Measurements from ENCODE around the gene WDHD1.
"Not testable (repeated sequence)": the region's sequence is repeated elsewhere in the genome, so short reads cannot be mapped to it uniquely, and the experiment has no call there.

The WDHD1 gene

GRCh38 chr14:54947230-54947629 is 79.7 kb downstream of the WDHD1 start:
- no peak for DNase-seq

GRCh38 chr14:54946500-54946899 is 80.4 kb downstream of the WDHD1 start:
- no peak for DNase-seq

GRCh38 chr14:54944737-54945391 is 82.0 kb downstream of the WDHD1 start:
- peak; percentile 17 for DNase-seq

DNA sequence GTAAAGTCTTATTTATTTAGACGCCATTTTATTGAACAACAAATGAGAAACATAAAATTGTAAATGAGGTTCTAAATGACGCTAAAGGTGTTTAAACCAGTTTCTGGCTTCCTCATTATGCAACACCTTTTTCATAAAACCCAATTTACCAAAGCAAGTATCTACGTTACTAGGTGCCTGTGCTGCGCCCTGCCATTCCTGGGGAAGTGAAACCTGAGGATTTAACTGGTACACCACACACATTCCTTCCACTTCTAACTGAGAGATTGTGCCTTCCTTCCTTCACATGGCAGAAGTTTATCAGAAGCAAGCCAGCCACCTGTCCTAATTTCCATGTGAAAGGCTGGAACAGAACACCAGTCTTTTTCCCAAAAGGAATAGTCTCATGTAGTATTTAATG is 84.0 kb downstream of the WDHD1 start:
- no peak for DNase-seq

GRCh38 chr14:54936816-54937215 is 90.1 kb downstream of the WDHD1 start:
- no peak for DNase-seq

DNA sequence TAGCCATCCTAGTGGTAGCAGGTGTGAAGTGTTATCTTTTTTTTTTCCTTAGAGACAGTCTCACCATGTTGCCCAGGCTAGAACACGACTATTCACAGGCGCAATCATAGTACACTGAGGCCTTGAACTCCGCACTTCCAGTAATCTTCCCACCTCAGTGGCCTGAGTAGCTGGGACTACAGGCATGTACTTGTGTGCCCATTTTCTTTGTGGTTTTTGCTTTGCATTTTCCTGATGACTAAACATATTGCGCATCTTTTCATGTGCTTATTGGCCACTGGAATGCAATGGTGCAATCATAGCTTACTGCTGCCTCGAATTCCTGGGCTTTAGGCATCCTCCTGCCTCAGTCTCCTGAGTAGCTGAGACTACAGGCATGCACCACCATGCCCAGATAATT is 90.9 kb downstream of the WDHD1 start:
- no peak for DNase-seq

DNA sequence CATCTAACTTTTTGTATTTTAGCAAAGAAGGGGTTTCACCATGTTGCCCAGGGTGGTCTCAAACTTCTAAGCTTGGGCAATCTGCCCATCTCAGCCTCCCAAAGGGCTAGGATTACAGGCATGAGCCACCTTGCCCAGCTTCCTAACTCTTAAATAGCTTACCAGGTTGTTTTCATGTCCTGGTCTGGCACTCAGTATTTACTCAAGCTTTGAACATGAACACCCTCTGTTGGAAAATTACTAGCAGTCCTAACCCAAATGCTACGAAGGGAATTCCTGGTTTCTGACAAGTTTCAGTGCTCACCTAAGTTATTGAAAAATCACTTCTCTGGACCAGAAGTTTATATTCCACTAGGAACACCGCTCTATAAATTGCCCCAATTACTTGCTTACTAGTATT is 91.8 kb downstream of the WDHD1 start:
- DNase-seq = no peak

- no peak for DNase-seq
These were observed 93.9 kb downstream of the WDHD1 start for GRCh38 chr14:54933006-54933405.

- DNase-seq = no peak
These were observed 95.1 kb downstream of the WDHD1 start for GRCh38 chr14:54931598-54932340.

DNA sequence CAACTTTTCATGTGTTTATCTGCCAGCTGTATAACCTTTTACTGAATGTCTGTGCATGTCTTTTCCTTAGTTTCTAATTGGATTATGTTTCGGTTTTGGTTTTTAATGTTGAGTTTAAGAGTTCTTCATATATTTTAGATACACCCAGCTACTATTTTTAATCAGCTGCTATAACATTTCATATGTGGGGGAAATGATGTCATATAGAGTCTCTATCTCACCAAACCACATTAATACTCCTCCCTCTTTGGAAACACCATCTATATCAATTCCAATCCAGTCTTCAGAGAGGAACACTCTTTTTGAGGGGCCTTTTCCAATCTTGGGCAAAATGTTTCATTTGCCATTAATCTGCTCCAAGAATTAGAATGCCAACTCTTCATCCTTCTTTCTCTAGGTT is 95.8 kb downstream of the WDHD1 start:
- no peak for DNase-seq

DNA sequence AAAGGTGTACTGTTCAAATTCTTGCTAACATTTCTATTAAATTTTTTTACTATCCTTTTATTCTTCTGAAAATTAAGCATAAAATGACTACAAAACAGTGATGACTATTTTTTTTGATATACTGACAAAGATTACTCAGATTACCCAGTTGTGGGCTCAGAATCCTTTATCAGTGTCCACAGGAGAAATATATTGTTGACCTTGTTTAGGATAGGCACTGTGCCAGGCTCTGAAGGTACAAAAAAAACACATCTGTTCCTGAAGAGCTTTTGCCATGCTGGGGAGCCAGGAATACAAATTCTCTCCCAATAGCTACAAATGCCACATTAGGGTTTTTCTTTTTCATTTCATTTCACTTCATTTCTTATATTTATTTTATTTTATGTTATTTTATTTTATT is 97.3 kb downstream of the WDHD1 start:
- no peak for DNase-seq

DNA sequence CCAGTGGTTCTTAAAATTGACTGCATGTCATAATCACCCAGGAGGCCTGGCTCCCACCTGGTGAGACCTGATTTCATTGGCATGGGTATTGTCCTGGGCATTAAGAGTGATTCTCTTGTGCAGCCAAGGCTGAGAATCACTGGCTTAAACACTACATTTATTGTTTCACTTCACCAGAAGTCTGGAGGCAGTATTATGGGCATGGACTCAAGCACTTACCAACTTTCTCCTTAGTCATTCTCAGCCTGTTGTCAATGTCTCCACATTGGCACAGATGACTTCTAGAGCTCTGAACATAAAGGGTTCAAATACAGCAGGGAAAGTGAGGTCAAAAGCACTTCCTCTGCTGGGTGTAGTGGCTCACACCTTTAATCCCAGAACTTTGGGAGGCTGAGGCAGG is 98.7 kb downstream of the WDHD1 start:
- no peak for DNase-seq

GRCh38 chr14:54927551-54927950 is 99.3 kb downstream of the WDHD1 start:
- DNase-seq = no peak

DNA sequence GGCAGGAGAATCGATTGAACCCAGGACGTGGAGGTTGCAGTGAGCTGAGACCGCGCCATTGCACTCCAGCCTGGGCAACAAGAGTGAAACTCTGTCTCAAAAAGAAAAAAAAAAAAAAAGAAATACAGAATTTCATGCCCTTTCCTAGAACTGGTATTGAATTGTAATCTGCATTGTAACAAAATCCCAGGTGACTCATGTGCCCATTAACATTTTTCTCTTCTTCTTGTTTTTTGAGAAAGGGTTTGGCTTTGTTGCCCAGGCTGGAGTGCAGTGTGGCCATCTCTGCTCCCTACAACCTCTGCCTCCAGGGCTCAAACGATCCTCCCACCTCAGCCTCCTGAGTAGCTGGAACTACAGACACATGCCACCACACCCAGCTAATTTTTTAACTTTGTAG is 100.3 kb downstream of the WDHD1 start:
- DNase-seq = not testable (repeated sequence)

GRCh38 chr14:54922598-54922997 is 104.3 kb downstream of the WDHD1 start:
- no peak for DNase-seq

GRCh38 chr14:54920052-54920451 is 106.8 kb downstream of the WDHD1 start:
- DNase-seq = no peak

- no peak for DNase-seq
These were observed 107.6 kb downstream of the WDHD1 start for GRCh38 chr14:54919330-54919729.

- no peak for DNase-seq
These were observed 108.5 kb downstream of the WDHD1 start for GRCh38 chr14:54918427-54918826.

DNA sequence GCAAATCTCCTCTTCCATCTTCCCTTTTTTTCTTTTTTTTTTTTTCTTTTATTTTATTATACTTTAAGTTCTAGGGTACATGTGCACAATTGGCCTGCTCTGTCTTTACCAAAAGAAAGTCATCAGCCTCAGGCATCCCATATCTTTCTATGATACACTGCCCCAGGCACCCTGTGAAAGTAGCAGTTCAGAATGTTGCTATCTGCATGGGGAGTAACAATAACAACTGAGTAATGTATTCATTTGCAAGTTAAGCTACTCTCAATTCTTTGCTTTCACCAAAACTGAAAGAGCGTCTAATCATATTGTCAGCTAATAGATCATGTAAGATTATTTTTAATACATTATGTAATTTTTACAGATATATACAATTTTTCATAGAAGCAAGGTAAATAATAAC is 110.8 kb downstream of the WDHD1 start:
- no peak for DNase-seq

GRCh38 chr14:54909817-54910558 is 116.9 kb downstream of the WDHD1 start:
- DNase-seq = no peak

DNA sequence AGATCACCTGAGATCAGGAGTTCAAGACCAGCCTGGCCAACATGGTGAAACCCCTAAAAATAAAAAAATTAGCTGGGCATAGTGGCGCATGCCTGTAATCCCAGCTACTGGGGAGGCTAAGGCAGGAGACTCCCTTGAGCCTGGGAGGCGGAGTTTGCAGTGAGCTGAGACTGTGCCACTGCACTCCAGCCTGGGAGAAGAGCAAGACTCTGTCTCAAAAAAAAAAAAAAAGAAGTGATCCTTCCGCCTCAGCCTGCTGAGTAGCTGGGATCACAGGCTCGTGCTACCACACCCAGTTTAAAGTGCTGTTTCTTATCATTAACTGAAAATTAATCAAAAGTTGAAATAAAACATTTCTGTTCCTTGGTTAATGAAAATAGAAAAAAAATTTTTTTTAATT is 117.9 kb downstream of the WDHD1 start:
- DNase-seq = not testable (repeated sequence)

DNA sequence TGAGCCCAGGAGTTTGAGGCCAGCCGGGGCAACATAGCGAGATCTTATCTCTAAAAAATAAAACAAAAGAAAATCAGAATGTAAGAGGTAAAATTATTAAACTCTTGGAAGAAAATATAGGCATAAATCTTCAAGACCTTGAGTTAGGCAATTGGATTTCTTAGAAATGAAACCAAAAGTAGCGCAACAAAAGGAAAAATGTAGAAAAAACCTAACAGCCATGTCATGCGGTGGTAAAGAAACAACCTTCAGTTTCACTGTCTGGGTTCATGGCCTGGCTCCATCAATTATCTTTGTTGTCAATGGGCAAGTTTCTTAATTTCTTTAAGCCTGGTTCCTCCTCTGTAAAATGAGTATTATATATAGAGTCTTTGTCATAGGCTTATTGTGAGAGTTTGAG is 118.7 kb downstream of the WDHD1 start:
- no peak for DNase-seq

- DNase-seq = no peak
These were observed 120.8 kb downstream of the WDHD1 start for GRCh38 chr14:54906075-54906474.

All from retina (tissue), 1 donor.